ENCODE data around the gene CNGA3.
"Not testable (repeated sequence)": the region's sequence is repeated elsewhere in the genome, so short reads cannot be mapped to it uniquely, and the experiment has no call there.

The CNGA3 gene

GRCh38 chr2:98313492-98314250, 32.6 kb upstream of the CNGA3 start:
- no peak overlapping the region for H3K4me2 ChIP-seq
- no peak overlapping the region for H3K4me3 ChIP-seq (IDR thresholded peaks at IDR 0.05; ENCODE audit: insufficient read depth, low read depth, low read length)
- H3K4me1 ChIP-seq (ENCODE audit: low read depth, poor library complexity, severe bottlenecking) = no peaks in the 10 kb centered on the region
- TF ChIP-seq, protein P1, sequence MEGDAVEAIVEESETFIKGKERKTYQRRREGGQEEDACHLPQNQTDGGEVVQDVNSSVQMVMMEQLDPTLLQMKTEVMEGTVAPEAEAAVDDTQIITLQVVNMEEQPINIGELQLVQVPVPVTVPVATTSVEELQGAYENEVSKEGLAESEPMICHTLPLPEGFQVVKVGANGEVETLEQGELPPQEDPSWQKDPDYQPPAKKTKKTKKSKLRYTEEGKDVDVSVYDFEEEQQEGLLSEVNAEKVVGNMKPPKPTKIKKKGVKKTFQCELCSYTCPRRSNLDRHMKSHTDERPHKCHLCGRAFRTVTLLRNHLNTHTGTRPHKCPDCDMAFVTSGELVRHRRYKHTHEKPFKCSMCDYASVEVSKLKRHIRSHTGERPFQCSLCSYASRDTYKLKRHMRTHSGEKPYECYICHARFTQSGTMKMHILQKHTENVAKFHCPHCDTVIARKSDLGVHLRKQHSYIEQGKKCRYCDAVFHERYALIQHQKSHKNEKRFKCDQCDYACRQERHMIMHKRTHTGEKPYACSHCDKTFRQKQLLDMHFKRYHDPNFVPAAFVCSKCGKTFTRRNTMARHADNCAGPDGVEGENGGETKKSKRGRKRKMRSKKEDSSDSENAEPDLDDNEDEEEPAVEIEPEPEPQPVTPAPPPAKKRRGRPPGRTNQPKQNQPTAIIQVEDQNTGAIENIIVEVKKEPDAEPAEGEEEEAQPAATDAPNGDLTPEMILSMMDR (conservative IDR thresholded peaks at IDR 0.05; ENCODE audit: low read depth, low read length) = no peak
- H4K20me1 ChIP-seq (ENCODE audit: insufficient read depth) = no peaks in the 10 kb centered on the region
- no peaks in the 10 kb centered on the region for H3K79me2 ChIP-seq (ENCODE audit: insufficient read depth, low read depth)
- H3K27ac ChIP-seq = no peak overlapping the region
- H3K27me3 ChIP-seq (ENCODE audit: insufficient read depth, low read depth) = no peaks in the 10 kb centered on the region
- H2AFZ ChIP-seq (ENCODE audit: low read depth) = no peak overlapping the region
- H3K36me3 ChIP-seq (ENCODE audit: insufficient read depth) = no peaks in the 10 kb centered on the region
- H3K9ac ChIP-seq = no peak overlapping the region

- Histone ChIP-seq H2AFZ (ENCODE audit: low read depth) (no peak overlapping the region), H3K4me1 (ENCODE audit: low read depth, poor library complexity, severe bottlenecking) (no peaks in the 10 kb centered on the region), H3K79me2 (ENCODE audit: insufficient read depth, low read depth) (no peaks in the 10 kb centered on the region), H3K27me3 (ENCODE audit: insufficient read depth, low read depth) (no peaks in the 10 kb centered on the region), H4K20me1 (ENCODE audit: insufficient read depth) (no peaks in the 10 kb centered on the region), H3K9ac (no peak overlapping the region), H3K4me2 (no peak overlapping the region), H3K27ac (no peak overlapping the region), H3K36me3 (ENCODE audit: insufficient read depth) (no peaks in the 10 kb centered on the region), H3K4me3 (IDR thresholded peaks at IDR 0.05; ENCODE audit: insufficient read depth, low read depth, low read length) (no peak overlapping the region)
- TF ChIP-seq, protein P1 (conservative IDR thresholded peaks at IDR 0.05; ENCODE audit: low read depth, low read length) = no peak
These were observed 32.0 kb upstream of the CNGA3 start for GRCh38 chr2:98314251-98314650.

DNA sequence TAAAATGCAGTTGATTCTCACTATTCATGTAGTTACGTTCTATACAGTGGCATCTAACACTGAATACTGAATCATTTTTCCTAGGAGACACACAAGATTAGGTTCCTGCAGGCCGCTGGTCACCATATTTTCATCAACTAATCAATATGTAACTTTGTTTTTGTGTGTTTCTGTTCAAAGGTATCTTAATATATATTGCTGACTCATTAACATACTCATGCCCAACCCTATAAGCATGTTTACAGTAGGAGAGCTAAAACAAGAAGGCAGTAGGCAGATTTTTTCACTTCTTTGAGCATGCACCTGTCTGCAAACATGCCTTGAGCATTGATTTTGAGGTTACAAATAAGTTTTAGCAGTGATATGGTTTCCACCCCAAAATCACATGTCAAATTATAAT, 30.3 kb upstream of the CNGA3 start:
- Histone ChIP-seq H3K27ac (no peak overlapping the region), H3K27me3 (ENCODE audit: insufficient read depth, low read depth) (no peaks in the 10 kb centered on the region), H3K36me3 (ENCODE audit: insufficient read depth) (no peaks in the 10 kb centered on the region), H2AFZ (ENCODE audit: low read depth) (no peak overlapping the region), H3K4me3 (IDR thresholded peaks at IDR 0.05; ENCODE audit: insufficient read depth, low read depth, low read length) (no peak overlapping the region), H4K20me1 (ENCODE audit: insufficient read depth) (no peaks in the 10 kb centered on the region), H3K4me2 (no peak overlapping the region), H3K79me2 (ENCODE audit: insufficient read depth, low read depth) (no peaks in the 10 kb centered on the region), H3K9ac (no peak overlapping the region), H3K4me1 (ENCODE audit: low read depth, poor library complexity, severe bottlenecking) (no peaks in the 10 kb centered on the region)
- TF ChIP-seq, protein P1 (conservative IDR thresholded peaks at IDR 0.05; ENCODE audit: low read depth, low read length) = no peak

- H2AFZ ChIP-seq (ENCODE audit: low read depth) = no peak overlapping the region
- H3K36me3 ChIP-seq (ENCODE audit: insufficient read depth) = no peaks in the 10 kb centered on the region
- no peak overlapping the region for H3K4me2 ChIP-seq
These were observed 29.0 kb upstream of the CNGA3 start for GRCh38 chr2:98317214-98317613.

DNA sequence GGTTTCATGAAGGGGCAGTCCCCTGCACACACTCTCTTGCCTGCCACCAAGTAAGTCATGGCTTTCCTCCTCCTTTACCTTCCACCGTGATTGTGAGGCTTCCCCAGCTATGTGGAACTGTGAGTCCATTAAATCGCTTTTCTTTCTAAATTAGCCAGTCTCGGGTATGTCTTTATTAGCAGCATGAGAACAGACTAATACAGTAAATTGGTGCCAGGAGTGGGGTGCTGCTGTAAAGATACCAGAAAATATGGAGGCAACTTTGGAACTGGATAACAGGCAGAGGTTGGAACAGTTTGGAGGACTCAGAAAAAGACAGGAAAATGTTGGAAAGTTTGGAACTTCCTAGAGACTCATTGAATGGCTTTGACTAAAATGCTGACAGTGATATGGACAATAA, 26.1 kb upstream of the CNGA3 start:
- H3K79me2 ChIP-seq (ENCODE audit: insufficient read depth, low read depth); H3K27me3 ChIP-seq (ENCODE audit: insufficient read depth, low read depth); H3K4me2 ChIP-seq; H3K4me1 ChIP-seq (ENCODE audit: low read depth, poor library complexity, severe bottlenecking); H4K20me1 ChIP-seq (ENCODE audit: insufficient read depth); H3K9ac ChIP-seq; H2AFZ ChIP-seq (ENCODE audit: low read depth); H3K36me3 ChIP-seq (ENCODE audit: insufficient read depth); H3K4me3 ChIP-seq (IDR thresholded peaks at IDR 0.05; ENCODE audit: insufficient read depth, low read depth, low read length); H3K27ac ChIP-seq: not testable (repeated sequence)

More at GRCh38 chr2:98317214-98317613, 29.0 kb upstream of the CNGA3 start:
- Histone ChIP-seq H3K27ac (no peak overlapping the region), H3K27me3 (ENCODE audit: insufficient read depth, low read depth) (no peaks in the 10 kb centered on the region), H3K9ac (no peak overlapping the region), H3K4me3 (IDR thresholded peaks at IDR 0.05; ENCODE audit: insufficient read depth, low read depth, low read length) (no peak overlapping the region), H3K79me2 (ENCODE audit: insufficient read depth, low read depth) (no peaks in the 10 kb centered on the region), H3K4me1 (ENCODE audit: low read depth, poor library complexity, severe bottlenecking) (no peaks in the 10 kb centered on the region), H4K20me1 (ENCODE audit: insufficient read depth) (no peaks in the 10 kb centered on the region)
- TF ChIP-seq, protein P1 (conservative IDR thresholded peaks at IDR 0.05; ENCODE audit: low read depth, low read length) = no peak

Data from KMS-11 (cell line).